ENCODE results near the gene GTF2A1. TPM values are rescaled to one million over a fixed set of nuclear protein-coding genes. Genes with fewer than 3 reads are reported as not detected.
"Not testable (repeated sequence)": the region's sequence is repeated elsewhere in the genome, so short reads cannot be mapped to it uniquely, and the experiment has no call there.

GTF2A1 gene
- total RNA-seq (2014; rRNA removed; shearing (Covaris generic)): 20.8 and 31.3 TPM in 2 replicates

DNA sequence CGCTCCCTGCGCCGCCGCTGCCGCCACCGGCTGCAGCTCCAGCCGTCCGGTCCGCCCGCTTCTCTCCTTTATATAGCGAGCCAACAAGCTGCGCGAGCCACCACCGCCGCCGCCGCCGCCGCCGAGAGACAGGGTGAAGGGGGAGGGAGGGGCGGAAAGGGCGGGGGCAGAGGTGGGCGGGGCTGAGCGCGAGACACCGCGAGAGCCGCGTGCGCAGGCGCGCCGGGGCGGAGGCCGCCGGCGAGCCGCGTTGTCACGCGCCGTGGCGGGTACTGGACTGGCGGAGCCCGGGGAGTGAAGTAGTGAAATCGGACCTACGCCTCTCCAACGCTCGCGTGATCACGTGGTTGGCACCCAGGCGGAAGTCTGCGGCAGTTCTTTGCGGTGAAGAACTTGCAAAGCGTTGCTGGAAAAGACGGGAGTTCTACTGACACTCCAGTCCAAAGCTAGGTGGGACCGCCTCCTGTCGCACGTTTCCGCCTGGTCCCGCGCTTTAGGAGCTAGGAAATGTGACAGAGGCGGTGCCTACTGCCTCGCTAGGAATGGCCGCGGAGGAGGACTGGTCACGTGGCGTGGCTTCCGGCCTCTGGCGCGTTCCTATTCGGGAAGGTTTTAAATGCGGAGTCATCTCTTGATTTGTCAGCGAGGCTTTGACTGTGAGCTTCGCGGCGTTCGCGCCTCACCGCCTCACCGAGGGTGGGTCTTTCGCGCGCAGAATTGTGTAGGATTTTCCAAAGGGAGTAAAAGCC is at the start of gene GTF2A1:
Gene GTF2A1, minus strand, starts transcription at position 130 of the 749 bp plus-strand sequence. CDS start 441 bp downstream, outside the sequence.
- in situ Hi-C loops (cut with HindIII; ENCODE audit: low sequenced_read_pairs): no loop called here
- DNase-seq (ENCODE audit: low spot score): peak; percentile 95

DNA sequence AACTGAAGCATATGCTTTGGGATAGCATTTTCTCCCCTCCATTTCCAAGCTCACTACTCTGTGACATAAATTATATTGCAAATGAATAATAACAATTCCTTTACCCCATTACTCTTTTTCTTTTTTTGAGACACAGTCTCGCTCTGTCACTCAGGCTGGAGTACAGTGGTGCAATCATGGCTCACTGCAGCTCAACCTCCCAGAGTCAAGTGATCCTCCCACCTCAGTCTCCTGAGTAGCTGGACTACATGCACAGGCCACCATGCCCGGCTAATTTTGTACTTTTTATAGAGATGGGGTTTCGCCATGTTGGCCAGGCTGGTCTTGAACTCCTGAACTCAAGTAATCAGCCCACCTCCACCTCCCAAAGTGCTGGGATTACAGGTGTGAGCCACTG is 49.2 kb upstream of the GTF2A1 start:
- in situ Hi-C loops (cut with HindIII; ENCODE audit: low sequenced_read_pairs): no loop called here
- DNase-seq (ENCODE audit: low spot score): no peak

DNA sequence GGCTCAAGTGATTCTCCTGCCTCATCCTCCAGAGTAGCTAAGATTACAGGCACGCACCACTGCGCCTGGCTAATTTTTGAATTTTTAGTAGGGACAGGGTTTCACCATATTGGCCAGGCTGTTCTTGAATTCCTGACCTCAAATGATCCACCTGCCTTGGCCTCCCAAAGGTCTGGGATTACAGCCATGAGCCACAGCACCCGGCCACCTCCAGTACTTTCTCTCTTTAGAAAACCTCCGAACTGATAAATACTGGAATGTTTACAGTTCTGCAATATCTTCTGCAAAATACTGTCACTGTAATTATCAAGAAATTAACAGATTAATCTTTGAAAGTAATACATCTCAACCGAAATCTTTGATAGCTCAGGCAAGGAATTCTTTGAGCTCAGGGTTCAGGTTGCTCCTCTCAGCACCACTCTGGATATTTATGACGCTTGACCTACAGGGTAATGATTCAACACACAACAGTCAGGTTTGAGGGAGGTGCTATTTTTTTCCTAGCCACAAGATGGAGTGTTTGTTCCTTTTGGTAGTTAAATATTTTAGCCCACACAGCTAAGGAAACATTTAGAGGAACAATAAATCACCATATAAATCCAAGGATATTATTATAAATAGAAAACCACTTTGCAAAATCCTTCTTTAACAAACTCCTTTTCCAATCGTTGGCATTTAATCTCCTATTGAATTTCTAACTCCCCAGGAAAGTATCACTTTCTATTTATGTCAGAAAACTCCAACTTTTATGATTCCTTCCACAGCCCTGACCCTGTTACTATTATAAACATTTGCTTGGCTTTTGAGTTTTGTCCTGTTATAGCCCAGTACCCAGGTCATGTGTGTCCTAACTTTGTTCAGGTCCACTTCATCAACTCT is 48.6 kb upstream of the GTF2A1 start:
- DNase-seq (ENCODE audit: low spot score): peak; percentile 63
- in situ Hi-C loops (cut with HindIII; ENCODE audit: low sequenced_read_pairs): no loop called here

DNA sequence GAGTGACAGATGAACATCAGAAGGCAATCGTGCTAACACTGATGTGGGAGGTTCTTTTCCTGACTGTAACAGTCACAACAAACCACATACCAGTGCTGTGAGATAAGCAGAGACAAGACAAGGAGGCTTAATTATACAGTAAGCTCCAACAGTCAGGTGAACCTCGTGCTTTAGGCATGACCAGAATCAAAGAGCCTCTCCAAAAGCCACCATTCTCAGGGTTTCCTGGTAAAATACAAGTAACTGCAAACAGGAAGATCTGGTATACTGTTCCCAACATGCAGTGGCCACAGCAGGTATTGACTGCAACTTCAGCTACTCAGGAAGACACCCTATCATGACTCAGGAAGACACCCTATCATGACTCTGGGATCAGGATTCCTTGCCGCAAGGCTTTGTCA is 47.3 kb upstream of the GTF2A1 start:
- no peak for DNase-seq (ENCODE audit: low spot score)
- in situ Hi-C loops (cut with HindIII; ENCODE audit: low sequenced_read_pairs): no loop called here

DNA sequence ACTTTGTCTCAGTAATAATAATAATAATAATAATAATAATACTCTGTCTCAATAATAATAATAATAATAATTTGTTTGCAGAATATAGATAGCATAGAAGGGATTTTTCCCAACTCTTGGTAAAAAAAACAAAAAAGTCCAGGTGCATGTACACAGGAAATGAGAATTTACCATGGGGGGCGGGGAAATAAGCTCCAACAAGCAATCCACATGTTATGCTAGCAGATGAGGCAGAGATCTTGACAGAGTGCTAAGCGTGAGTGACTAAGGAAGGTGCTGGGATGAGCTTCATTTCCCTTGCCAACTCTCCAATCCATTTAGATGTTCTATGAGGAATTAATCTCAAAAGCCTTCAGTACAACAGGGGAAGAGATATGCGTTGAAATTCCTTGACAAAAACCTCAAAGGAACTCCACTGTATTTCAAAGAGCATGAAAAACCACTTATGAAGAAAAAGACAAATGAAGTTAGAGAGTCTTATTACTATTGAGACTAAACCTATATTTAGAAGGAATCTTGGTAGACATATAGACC is 44.9 kb upstream of the GTF2A1 start:
- in situ Hi-C loops (cut with HindIII; ENCODE audit: low sequenced_read_pairs): no loop called here

DNA sequence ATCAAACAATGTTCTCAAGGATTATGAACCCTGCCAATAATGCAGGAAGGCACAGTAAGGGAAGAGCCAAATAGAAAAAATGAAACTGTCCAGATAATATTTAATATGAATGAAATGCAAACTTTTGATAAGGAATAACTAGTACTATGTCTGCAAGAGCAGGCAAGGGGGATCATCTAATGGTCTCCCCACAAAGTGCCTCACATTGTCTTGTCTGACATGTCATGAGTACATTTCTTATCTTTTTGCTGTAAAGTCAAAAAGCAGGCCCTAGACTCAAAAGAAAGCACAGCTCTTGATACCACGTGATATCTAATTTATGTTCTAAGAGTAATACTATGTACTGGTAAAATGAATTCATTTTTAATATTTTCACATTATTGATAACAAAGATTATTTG is 43.9 kb upstream of the GTF2A1 start:
- no peak for DNase-seq (ENCODE audit: low spot score)
- in situ Hi-C loops (cut with HindIII; ENCODE audit: low sequenced_read_pairs): no loop called here

More for the DNA sequence above, 44.9 kb upstream of the GTF2A1 start:
- DNase-seq (ENCODE audit: low spot score): no peak

DNA sequence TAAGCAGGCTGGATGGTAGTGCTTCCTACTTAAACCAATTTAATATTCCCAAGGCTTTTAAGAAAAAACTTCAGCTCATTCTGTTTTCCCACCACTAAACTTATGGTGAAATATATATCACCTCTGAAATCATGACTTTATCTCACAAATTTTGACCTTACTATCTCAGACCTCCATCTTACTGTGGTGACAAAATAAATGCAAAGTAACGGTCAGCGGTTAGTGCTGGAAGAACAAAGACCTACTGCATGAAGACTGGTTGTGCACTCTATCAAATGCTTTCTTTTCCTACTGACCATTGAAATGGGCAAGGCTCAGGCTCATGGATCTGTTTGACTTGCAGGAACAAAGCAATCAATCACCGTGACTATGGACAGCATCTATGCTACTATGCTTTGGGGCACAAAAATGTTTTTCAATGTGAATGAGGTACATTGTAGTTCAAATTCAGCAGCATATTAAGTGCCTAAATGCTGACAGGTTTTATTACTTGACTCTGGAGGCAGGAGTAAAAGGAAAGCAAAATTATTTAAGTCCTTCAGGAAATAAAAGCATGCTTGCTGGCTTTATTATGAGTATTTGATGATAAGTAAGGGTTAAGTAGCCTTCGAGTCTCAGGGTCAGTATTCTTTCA is 43.1 kb upstream of the GTF2A1 start:
- DNase-seq (ENCODE audit: low spot score): no peak
- in situ Hi-C loops (cut with HindIII; ENCODE audit: low sequenced_read_pairs): no loop called here

DNA sequence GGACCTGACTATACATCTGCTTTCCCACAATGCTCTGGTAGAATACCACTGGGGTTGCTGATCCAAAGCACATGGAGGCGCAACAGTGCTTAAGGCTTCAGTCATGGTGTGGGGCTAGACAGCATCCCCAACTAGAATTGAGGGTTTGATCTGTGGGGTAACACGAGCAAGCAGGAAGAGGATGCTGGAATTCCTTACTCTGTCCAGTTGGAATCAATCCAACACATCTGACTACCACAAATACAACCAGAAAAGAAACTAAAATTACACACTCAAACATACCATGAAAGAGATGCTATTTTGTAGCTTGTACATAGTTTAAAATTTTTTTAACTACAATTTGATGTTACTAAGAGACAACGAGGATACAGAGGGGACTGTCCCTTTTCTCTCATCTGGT is 40.4 kb upstream of the GTF2A1 start:
- in situ Hi-C loops (cut with HindIII; ENCODE audit: low sequenced_read_pairs): no loop called here
- DNase-seq (ENCODE audit: low spot score): no peak

DNA sequence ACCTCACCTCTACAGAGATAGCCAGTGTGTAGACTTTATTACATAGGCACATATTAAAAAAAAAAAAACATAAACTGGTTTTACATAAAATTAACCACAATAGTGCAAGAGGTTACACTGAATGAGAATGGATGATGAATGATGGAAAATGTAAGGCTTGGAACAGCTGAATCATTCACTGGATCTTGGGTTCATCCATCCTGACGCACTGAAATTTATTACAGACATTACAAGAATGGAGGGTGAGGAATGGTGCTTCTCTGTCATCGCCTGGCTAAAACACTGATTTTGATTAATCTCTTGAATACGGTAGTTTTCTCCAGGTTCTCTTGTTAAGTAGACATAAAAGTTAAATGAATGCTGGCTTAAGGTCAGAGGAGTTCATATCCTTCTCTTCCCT is 40.0 kb upstream of the GTF2A1 start:
- in situ Hi-C loops (cut with HindIII; ENCODE audit: low sequenced_read_pairs): no loop called here
- DNase-seq (ENCODE audit: low spot score): no peak

DNA sequence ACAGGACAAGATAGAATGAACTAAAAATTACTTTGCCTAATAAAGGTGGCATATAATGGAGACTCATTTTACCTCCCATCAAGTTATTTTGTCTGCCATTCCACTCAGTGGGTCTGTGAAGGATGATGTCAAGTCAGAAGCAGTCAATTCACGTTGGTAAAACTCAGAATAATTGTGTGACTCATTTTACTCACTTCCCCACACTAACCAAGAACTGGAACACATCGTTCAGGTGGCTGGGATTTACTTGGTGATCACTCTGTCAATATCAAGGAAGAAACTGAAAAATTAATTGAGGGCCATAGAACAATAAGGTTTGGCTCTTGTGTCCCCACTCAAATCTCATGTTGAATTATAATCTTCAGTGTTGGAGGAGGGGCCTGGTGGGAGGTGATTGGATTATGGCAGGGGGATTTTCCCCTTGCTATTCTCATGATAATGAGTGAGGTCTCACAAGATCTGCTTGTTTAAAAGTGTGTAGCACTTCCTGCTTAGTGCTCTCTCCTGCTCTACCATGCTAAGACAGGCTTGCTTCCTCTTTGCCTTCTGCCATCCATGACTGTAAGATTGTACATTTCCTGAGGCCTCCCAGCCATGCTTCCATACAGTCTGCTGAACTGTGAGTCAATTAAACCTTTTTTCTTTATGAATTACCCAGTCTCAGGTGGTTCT is 35.7 kb upstream of the GTF2A1 start:
- DNase-seq (ENCODE audit: low spot score): no peak

DNA sequence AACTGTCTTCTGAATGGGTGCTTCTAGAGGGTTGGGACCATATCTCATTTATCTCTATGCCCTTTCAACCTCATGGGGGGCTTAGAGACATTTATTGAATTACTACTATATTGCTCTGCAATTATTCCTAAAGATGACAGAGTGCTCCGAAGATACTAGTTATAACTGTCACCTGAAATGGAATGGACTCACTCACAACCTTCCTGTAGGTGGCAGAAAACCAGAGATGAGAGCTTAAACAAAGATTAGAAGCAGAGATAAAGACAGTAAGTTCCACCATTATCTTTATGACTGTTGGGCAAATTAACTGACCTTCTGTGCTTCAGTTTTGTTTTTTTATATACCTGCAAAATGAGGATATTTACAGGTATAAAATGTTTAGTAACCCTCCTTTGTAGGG is 31.5 kb upstream of the GTF2A1 start:
- DNase-seq (ENCODE audit: low spot score): no peak
- in situ Hi-C loops (cut with HindIII; ENCODE audit: low sequenced_read_pairs): no loop called here

More for the DNA sequence above, 35.7 kb upstream of the GTF2A1 start:
- in situ Hi-C loops (cut with HindIII; ENCODE audit: low sequenced_read_pairs): no loop called here

DNA sequence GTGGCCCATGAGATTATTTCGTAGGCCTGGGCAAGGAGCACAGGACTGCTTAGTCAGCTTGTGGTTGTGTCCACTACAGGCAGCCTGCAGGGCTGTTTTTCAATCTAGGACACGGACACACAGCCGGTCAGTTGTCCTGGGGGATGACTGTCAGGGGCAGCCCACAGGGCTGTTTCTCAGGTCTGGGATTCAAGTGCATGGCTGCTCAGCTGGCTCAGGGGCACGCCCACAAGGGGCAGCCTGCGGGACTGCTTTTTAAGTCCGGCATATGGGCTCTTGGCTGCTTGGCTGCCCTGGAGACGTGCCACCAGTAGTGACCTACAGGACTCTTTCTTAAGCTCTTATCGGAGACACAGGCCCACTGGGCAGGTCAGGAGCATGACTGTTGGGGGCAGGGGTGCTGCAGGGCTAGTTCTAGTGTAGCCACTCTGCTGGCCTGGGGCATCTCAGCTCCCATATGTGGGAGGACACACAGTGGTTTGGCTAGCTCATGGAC is 26.6 kb upstream of the GTF2A1 start:
- DNase-seq (ENCODE audit: low spot score): no peak

DNA sequence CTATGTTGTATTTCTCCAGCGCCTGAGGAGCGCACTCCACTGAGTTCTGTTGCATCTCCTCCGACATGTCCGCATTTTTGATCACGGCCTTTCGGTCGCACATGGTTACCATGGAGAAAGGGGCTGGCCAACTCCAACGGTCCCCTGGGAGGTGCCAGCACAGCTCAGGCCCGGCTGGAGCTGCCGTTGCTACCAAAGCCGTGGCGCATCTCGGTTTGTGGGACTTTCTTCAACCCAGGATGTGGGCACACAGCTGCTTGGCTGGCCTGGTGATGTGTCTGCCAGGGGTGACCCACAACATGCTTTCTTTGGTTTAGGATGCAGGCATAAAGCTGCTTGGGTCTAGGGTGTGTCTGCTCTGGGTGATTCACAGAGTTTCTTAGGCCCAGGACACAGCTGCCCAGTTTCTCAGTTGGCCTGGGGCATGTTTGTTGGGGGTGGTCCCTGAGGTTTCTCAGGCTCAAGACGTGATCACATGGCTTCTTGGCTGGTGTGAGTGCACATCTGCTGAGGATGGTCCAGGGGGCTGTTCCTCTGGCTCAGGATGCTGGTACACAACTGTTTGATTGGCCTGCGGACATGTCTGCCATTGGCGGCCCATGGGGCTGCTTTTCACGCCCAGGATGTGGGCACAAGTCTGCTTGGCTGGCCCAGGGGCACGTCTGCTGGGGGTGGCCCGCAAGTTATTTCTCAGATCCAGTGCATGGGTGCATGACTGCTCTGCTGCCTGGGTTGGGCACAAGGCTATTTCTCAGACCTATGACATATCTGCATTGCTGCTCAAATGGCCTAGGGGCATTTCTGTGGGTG is 25.9 kb upstream of the GTF2A1 start:
- in situ Hi-C loops (cut with HindIII; ENCODE audit: low sequenced_read_pairs): no loop called here
- no peak for DNase-seq (ENCODE audit: low spot score)

More for the DNA sequence above, 26.6 kb upstream of the GTF2A1 start:
- in situ Hi-C loops (cut with HindIII; ENCODE audit: low sequenced_read_pairs): no loop called here

DNA sequence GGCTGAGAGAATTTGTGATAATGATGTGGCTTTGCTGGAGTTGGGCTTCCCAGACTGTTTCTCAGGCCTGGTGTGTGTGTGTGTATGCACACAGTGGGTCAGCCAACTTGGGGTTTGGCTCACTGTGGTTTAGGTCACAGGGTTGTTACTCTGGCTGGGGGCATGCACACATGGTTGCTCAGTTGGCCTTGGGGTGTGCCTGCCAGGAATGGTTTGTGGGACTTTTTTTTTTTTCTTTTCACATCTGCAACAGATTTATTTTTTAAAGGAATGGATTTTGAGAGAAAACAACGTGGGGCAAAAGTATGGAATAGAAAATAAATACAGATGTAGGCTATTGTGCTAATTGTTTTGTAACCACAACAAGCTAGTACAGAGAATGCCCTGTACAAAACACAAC is 25.0 kb upstream of the GTF2A1 start:
- DNase-seq (ENCODE audit: low spot score): no peak
- in situ Hi-C loops (cut with HindIII; ENCODE audit: low sequenced_read_pairs): no loop called here

DNA sequence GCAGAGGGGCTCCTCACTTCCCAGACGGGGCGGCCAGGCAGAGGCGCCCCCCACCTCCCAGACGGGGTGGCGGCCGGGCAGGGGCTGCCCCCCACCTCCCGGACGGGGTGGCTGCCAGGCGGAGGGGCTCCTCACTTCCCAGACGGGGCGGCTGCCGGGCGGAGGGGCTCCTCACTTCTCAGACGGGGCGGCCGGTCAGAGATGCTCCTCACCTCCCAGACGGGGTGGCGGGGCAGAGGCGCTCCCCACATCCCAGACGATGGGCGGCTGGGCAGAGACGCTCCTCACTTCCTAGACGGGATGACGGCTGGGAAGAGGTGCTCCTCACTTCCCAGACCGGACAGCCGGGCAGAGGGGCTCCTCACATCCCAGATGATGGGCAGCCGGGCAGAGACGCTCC is 23.7 kb upstream of the GTF2A1 start:
- in situ Hi-C loops (cut with HindIII; ENCODE audit: low sequenced_read_pairs); DNase-seq (ENCODE audit: low spot score): not testable (repeated sequence)

DNA sequence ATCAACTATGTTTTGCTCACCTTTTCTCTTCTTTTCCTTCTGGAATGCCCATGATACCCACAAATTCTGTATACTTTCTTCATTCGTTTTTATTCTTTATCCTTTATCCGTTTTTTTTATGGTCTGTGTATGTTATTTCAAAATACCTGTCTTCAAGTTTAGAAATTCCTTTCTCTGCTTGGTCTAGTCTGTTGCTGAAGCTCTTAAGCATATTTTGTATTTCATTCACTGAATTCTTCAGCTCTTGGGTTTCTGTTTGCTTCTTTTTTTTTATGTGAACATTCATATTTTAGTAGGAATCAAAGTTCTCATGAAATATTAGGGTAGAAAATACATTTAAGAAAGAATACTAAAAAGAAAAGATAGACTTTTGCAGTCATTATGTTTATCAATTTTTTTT is 22.7 kb upstream of the GTF2A1 start:
- no peak for DNase-seq (ENCODE audit: low spot score)
- in situ Hi-C loops (cut with HindIII; ENCODE audit: low sequenced_read_pairs): no loop called here

DNA sequence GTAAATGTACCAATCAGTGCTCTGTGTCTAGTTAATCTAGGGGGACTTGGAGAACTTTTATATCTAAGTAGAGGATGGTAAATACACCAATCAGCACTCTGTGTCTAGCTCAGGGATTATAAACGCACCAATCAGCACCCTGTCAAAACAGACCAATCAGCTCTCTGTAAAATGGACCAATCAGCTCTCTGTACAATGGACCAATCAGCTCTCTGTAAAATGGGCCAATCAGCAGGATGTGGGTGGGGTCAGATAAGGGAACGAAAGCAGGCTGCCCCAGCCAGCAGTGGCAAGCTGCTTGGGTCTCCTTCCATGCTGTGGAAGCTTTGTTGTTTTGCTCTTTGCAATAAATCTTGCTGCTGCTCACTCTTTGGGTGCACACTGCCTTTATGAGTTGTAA is 16.1 kb upstream of the GTF2A1 start:
- DNase-seq (ENCODE audit: low spot score); in situ Hi-C loops (cut with HindIII; ENCODE audit: low sequenced_read_pairs): not testable (repeated sequence)

DNA sequence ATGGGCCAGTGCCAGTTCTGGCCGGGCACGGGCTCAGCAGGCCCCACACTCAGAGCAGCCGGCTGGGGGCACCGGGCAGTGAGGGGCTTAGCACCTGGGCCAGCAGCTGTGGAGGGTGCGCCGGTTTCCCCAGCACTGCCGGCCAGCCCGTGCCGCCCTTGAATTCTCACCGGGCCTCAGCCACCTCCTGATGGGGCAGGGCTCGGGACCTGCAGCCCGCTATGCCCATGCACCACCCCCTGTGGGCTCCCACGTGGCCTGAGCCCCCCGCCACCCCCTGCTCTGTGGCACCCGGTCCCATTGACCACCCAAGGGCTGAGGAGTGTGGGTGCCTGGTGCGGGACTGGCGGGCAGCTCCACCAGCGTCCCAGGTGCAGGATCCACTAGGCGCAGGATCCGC is 15.4 kb upstream of the GTF2A1 start:
- DNase-seq (ENCODE audit: low spot score): no peak
- in situ Hi-C loops (cut with HindIII; ENCODE audit: low sequenced_read_pairs): no loop called here
